Muscle layer of duodenum (tissue), 2 donors: ENCODE data around the gene PIR.

ENCODE experiments used
- H3K27ac ChIP-seq: one replicate; pipeline ENCODE4 v1.7.0; 2013; ENCODE audit warnings: mild to moderate bottlenecking, low read length
- H3K27me3 ChIP-seq: one replicate; pipeline ENCODE4 v1.7.0; 2013; ENCODE audit warnings: low read depth, mild to moderate bottlenecking, control low read depth, low read length
- H3K36me3 ChIP-seq, 2 donors: one replicate each; pipeline ENCODE4 v1.7.0; 2013; ENCODE audit warnings: low read length in 2 of 2, control low read depth in 1 of 2, mild to moderate bottlenecking in 1 of 2; ENCODE audit not compliant: insufficient read depth in 2 of 2, control insufficient read depth in 1 of 2
- H3K4me1 ChIP-seq, 2 donors: one replicate each; pipeline ENCODE4 v1.7.0; 2013; ENCODE audit warnings: low read length in 2 of 2, mild to moderate bottlenecking in 2 of 2, control low read depth in 1 of 2, moderate library complexity in 1 of 2; ENCODE audit not compliant: insufficient read depth in 2 of 2, control insufficient read depth in 1 of 2
- H3K4me3 ChIP-seq, 2 donors: one replicate each; pipeline ENCODE4 v1.7.0; 2013; ENCODE audit warnings: low read length in 2 of 2, low read depth in 1 of 2, mild to moderate bottlenecking in 1 of 2
- H3K9me3 ChIP-seq, 2 donors: one replicate each; pipeline ENCODE4 v1.7.0; 2013; ENCODE audit warnings: low read length in 2 of 2, control low read depth in 1 of 2, mild to moderate bottlenecking in 1 of 2; ENCODE audit not compliant: control insufficient read depth in 1 of 2
- donor health status: healthy.

PIR gene

GRCh38 chrX:15483891-15484290 is 9.2 kb downstream of the PIR start:
- Histone ChIP-seq H3K27ac (no peak overlapping the region), H3K9me3 (no peaks in the 10 kb centered on the region), H3K4me1 (no peaks in the 10 kb centered on the region), H3K36me3 (no peaks in the 10 kb centered on the region), H3K27me3 (no peaks in the 10 kb centered on the region), H3K4me3 (no peak overlapping the region)

DNA sequence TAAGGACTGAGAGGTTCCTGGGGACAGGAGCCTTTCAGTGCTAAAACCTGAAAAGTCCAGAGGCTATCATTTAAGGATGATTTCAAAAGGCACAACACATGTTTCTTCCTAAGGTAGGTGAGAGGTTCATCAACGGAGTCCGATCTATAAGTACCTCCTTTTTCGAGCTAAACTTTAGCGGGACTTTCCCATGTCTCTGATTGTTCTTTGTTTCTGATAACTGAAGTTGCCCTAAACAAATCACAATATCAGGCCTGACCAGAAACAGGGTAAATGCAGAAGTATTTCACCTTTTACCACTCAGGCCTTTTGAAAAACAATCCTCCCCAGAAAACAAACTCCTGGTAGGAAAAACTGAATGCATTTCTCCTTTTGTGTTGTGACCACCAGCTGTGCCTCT is 17.6 kb downstream of the PIR start:
- H3K4me3 ChIP-seq, result no peak overlapping the region
- H3K27ac ChIP-seq, result no peak overlapping the region
- H3K27me3 ChIP-seq, result no peaks in the 10 kb centered on the region
- no peaks in the 10 kb centered on the region for H3K36me3 ChIP-seq
- H3K9me3 ChIP-seq, result no peaks in the 10 kb centered on the region
- no peaks in the 10 kb centered on the region for H3K4me1 ChIP-seq

DNA sequence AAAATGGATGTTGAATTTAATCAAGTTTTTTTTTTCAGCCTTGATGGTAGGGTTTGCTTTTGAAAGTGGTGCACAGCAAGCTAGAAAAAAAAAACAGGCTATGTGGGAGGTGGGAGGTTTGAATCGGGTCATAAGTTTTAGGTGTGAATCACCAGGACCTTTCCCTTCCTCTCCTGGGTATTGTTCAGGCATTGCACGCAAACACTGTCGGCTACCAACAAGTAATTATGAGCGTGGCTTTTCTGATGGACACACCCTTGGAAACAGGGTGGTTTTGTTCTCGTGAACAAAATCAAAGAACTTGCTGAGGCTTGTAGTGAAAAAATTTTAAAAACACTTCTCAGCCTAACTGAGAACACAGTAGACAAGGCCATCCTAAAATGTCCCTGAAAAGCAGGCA is 18.1 kb downstream of the PIR start:
- Histone ChIP-seq H3K27me3 (no peaks in the 10 kb centered on the region), H3K36me3 (no peaks in the 10 kb centered on the region), H3K4me3 (no peak overlapping the region), H3K9me3 (no peaks in the 10 kb centered on the region), H3K27ac (no peak overlapping the region), H3K4me1 (no peaks in the 10 kb centered on the region)

DNA sequence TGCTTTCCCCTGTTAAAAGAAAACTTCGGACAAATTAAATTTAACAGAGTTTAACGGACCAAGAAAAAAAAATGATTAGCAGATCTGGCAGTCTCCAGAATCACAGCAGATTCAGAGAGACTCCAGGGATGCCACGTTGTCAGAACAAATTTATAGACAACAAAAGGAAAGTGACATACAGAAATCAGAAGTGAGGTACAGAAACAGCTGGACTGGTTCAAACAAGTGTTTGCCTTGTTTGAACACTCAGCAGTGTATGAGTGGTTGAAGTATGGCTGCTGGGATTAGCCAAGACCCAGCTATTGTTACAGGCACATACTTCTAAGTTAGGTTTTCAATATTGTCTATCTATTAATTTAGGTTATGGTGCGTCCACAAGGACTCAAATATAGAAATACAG is 19.1 kb downstream of the PIR start:
- Histone ChIP-seq H3K9me3 (no peaks in the 10 kb centered on the region), H3K4me1 (no peaks in the 10 kb centered on the region), H3K4me3 (no peak overlapping the region), H3K36me3 (no peaks in the 10 kb centered on the region), H3K27ac (no peak overlapping the region), H3K27me3 (no peaks in the 10 kb centered on the region)

GRCh38 chrX:15472531-15472930 is 20.6 kb downstream of the PIR start:
- H3K9me3 ChIP-seq, result no peaks in the 10 kb centered on the region
- H3K27me3 ChIP-seq, result no peaks in the 10 kb centered on the region
- H3K4me3 ChIP-seq, result no peak overlapping the region
- no peaks in the 10 kb centered on the region for H3K4me1 ChIP-seq
- no peaks in the 10 kb centered on the region for H3K36me3 ChIP-seq
- H3K27ac ChIP-seq, result no peak overlapping the region

- no peak overlapping the region for H3K4me3 ChIP-seq
- H3K4me1 ChIP-seq, result no peaks in the 10 kb centered on the region
- no peaks in the 10 kb centered on the region for H3K36me3 ChIP-seq
- no peak overlapping the region for H3K27ac ChIP-seq
- no peaks in the 10 kb centered on the region for H3K27me3 ChIP-seq
- no peaks in the 10 kb centered on the region for H3K9me3 ChIP-seq
These were observed 22.1 kb downstream of the PIR start for GRCh38 chrX:15471028-15471427.

DNA sequence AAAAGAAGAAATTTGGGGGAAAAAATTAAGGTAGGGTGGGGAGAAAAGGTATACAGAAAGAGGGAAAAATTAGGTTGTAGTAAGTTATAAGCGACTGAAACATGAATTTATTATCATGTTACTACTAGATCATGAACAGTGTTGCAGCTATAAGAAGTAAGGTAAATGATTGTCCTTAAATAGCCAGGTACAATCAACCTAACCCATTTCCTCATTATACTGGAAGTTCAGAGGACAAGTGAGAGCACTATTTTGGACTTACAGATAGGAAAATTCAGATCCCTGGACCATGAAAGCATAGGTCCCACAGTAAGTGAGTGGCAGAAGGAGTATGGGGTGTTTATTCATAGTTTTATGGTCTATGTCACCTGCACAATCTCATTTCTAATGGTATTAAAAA is 23.5 kb downstream of the PIR start:
- Histone ChIP-seq H3K4me1 (peaks cover 2 to 4% of the 10 kb centered on the region in 2 donors), H3K36me3 (no peaks in the 10 kb centered on the region), H3K27me3 (no peaks in the 10 kb centered on the region), H3K27ac (no peak overlapping the region), H3K4me3 (no peak overlapping the region), H3K9me3 (no peaks in the 10 kb centered on the region)

- Histone ChIP-seq H3K27ac (no peak overlapping the region), H3K4me1 (peaks cover 2 to 4% of the 10 kb centered on the region in 2 donors), H3K36me3 (no peaks in the 10 kb centered on the region), H3K9me3 (no peaks in the 10 kb centered on the region), H3K27me3 (no peaks in the 10 kb centered on the region), H3K4me3 (no peak overlapping the region)
These were observed 25.1 kb downstream of the PIR start for GRCh38 chrX:15468036-15468435.

DNA sequence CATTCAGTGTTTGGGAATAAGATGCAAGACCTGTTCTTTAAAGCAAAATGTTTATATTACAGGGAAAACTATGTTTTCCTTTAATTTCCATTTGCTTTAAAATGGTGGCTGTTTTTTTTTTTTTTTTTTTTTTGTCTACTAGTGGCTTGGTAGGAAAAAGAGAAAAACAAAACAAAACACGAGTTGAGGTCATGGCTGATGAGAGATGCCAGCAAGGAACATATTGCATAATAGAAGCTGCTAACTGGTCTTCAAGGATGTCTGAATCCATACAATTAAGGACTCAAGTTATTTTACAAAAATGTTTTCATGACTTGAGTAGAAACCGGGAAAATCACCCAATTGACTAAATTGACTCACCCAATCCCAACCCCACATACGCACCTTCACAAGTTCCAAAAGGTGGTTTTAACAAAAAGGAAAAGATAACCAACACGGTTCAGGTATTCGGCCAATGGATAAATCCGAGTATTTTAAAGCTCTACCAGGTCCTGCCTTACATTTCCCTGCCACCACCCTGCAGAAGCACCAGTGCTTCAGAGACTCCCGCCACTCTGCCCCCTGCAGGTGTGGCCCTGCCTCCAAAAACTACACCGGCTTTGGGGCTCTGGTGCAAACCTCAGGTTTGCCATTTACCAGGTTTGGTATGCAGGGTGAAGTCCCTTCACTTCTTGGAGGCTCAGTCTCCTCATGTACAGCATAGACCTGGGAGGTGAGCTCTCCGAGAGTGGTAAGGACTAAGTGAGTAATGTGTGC is 27.1 kb downstream of the PIR start:
- Histone ChIP-seq H3K36me3 (no peaks in the 10 kb centered on the region), H3K9me3 (no peaks in the 10 kb centered on the region), H3K27ac (no peak overlapping the region), H3K4me1 (peaks cover 2 to 4% of the 10 kb centered on the region in 2 donors), H3K27me3 (no peaks in the 10 kb centered on the region), H3K4me3 (no peak overlapping the region)

DNA sequence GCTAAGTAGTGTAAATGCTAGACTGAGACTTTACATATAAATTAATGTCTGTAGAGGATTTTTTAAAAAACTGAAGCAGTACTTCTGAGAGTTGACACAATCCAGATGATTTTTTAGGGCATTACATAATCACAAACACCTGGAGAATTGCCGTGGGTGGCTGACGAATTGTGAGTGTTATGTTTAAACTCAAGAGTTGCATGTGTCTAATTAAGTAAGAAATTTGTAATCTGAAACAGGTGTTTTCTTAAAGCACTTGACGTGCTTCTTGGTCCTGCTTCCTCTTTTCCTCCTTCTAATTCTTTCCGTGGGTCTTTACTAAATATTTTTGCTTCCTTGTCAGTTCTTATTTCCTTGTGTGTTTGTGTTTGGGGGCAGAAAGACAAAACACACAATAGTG is 27.8 kb downstream of the PIR start:
- Histone ChIP-seq H3K4me3 (no peak overlapping the region), H3K4me1 (peaks cover 2 to 4% of the 10 kb centered on the region in 2 donors), H3K36me3 (no peaks in the 10 kb centered on the region), H3K27ac (no peak overlapping the region), H3K27me3 (no peaks in the 10 kb centered on the region), H3K9me3 (no peaks in the 10 kb centered on the region)

DNA sequence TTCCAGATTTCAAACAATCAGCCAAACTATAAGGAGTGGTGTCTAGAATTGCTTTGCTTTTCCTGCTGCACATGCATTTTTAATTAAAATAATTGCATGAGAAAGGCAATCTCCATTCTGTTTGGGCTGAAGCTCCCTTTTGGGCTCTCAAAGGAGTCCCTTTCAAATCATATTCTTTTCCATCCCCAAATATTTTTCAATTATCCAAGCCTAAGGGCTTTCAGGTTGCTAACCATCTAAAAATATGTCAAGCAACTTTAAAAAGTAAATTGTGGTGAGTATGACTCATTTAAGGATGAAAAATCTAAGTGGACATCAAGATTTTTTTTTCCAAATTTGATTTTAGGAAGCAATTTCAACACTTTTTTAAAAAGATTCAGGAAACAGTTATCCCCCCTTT is 28.4 kb downstream of the PIR start:
- no peak overlapping the region for H3K27ac ChIP-seq
- H3K4me3 ChIP-seq, result no peak overlapping the region
- H3K4me1 ChIP-seq, result peaks cover 2 to 4% of the 10 kb centered on the region in 2 donors
- H3K9me3 ChIP-seq, result no peaks in the 10 kb centered on the region
- no peaks in the 10 kb centered on the region for H3K27me3 ChIP-seq
- H3K36me3 ChIP-seq, result no peaks in the 10 kb centered on the region

- no peaks in the 10 kb centered on the region for H3K9me3 ChIP-seq
- peaks cover 9 to 12% of the 10 kb centered on the region in 2 donors for H3K36me3 ChIP-seq
- no peak overlapping the region for H3K27ac ChIP-seq
- no peak overlapping the region for H3K4me3 ChIP-seq
- peaks cover 0 to 4% of the 10 kb centered on the region in 2 donors for H3K4me1 ChIP-seq
- H3K27me3 ChIP-seq, result no peaks in the 10 kb centered on the region
These were observed 41.2 kb downstream of the PIR start for GRCh38 chrX:15451913-15452312.
